Panc1 (cell line): ENCODE measurements around the gene ZNF8. TPM values are rescaled to one million over a fixed set of nuclear protein-coding genes. Genes with fewer than 3 reads are reported as not detected.
A peak's percentile ranks its signal among the peaks of the same experiment; 100 is the strongest.

ENCODE experiments used
- ATAC-seq: fragments of 200-7000 bp; cut with Tn5 transposase; 2 replicates; pipeline ENCODE4 v1.9.1; 2020; ENCODE audit warnings: mild to moderate bottlenecking, moderate library complexity
- BruUV-seq: library from RNA; stranded (reverse); fragments of 400-500 nt; replicated peaks from 2 replicates; lab custom pipeline; 2021; lab: Mats Ljungman, UMichigan
- CTCF ChIA-PET: fragments of 300-600 bp; sonication (Branson Sonifier 250); formaldehyde crosslinking; loops from one replicate; lab custom pipeline; 2022; ENCODE audit warnings: antibody characterized with exemption; lab: Charles Lee
- POLR2A ChIA-PET: fragments of 300-600 bp; sonication (Branson Sonifier 250); formaldehyde crosslinking; loops from one replicate; lab custom pipeline; 2022; ENCODE audit warnings: antibody characterized with exemption; lab: Charles Lee
- DNase-seq: peaks from one replicate; pipeline ENCODE4 v3.0.0-alpha.2; 2010; ENCODE audit warnings: low read depth, low spot score
- H3K27ac ChIP-seq: 2 replicates; pipeline ENCODE4 v1.5.1; 2011; ENCODE audit warnings: mild to moderate bottlenecking, low read length, inconsistent platforms
- H3K27me3 ChIP-seq: fragments of 200-500 bp; sonication (Bioruptor generic); 2 replicates; pipeline ENCODE4 v1.6.0; 2014; ENCODE audit warnings: low read length, inconsistent platforms; ENCODE audit not compliant: control insufficient read depth, insufficient read depth
- H3K36me3 ChIP-seq: fragments of 200-500 bp; sonication (Bioruptor generic); 2 replicates; pipeline ENCODE4 v1.5.1; 2014; ENCODE audit warnings: inconsistent platforms, mild to moderate bottlenecking, low read length, moderate library complexity; ENCODE audit not compliant: control insufficient read depth, insufficient read depth
- H3K4me1 ChIP-seq: 2 replicates; pipeline ENCODE4 v1.5.1; 2011; ENCODE audit warnings: inconsistent platforms, mild to moderate bottlenecking, low read length, moderate library complexity; ENCODE audit not compliant: control insufficient read depth, insufficient read depth
- H3K4me3 ChIP-seq, 2 experiments: 2 replicates each; pipeline ENCODE4 v1.5.1; 2011 to 2012; ENCODE audit warnings: low read depth in 2 of 2, low read length in 2 of 2, mild to moderate bottlenecking in 2 of 2, inconsistent platforms in 1 of 2, moderate library complexity in 1 of 2
- H3K9me3 ChIP-seq: fragments of 200-500 bp; sonication (Bioruptor generic); 2 replicates; pipeline ENCODE4 v1.5.1; 2014; ENCODE audit warnings: low read depth, mild to moderate bottlenecking, inconsistent platforms, low read length, moderate library complexity; ENCODE audit not compliant: control insufficient read depth, insufficient read depth
- CTCF ChIP-seq: fragments of 450-650 bp; IDR thresholded peaks from 2 replicates; pipeline ENCODE4 v1.5.1; 2017; ENCODE audit warnings: mild to moderate bottlenecking
- POLR2AphosphoS5 ChIP-seq: IDR thresholded peaks from 2 replicates; pipeline ENCODE4 v1.6.1; 2012; ENCODE audit warnings: mild to moderate bottlenecking, low read depth, low read length, moderate library complexity
- REST ChIP-seq, 2 experiments: IDR thresholded peaks; 2 replicates each; pipeline ENCODE4 v1.6.1; 2011 to 2012; ENCODE audit warnings: low read depth in 2 of 2, control low read depth in 1 of 2, low read length in 1 of 2, mild to moderate bottlenecking in 1 of 2, moderate library complexity in 1 of 2; ENCODE audit not compliant: insufficient read depth in 1 of 2
- SIN3A ChIP-seq: IDR thresholded peaks from 2 replicates; pipeline ENCODE4 v1.6.1; 2012; ENCODE audit warnings: low read depth, mild to moderate bottlenecking, low read length, moderate library complexity, borderline replicate concordance; ENCODE audit not compliant: insufficient read depth
- TCF7L2 ChIP-seq: IDR thresholded peaks from 2 replicates; pipeline ENCODE4 v1.6.1; 2011; ENCODE audit warnings: mild to moderate bottlenecking, low read depth, low read length, inconsistent platforms
- in situ Hi-C: cut with HindIII; loops from 2 replicates; pipeline ENCODE4 v1.10.0; 2016; ENCODE audit warnings: low sequenced_read_pairs, low pct_unique_long_range_greater_than_20kb
- intact Hi-C: fragments of 100-400 bp; cut with micrococcal nuclease; formaldehyde crosslinking; loops from one replicate; pipeline ENCODE4 v1.10.0; 2022; ENCODE audit not compliant: unreplicated experiment
- total RNA-seq: library from RNA; stranded (reverse); gene quantifications from one replicate; pipeline ENCODE4 v1.2.1, GENCODE V29; 2021; ENCODE audit not compliant: unreplicated experiment

ZNF8 gene
- total RNA-seq, 1 experiment from 2014 or later: 12.6 TPM

- in situ Hi-C loops: no loop called here
- DNase-seq: no peak
- Histone ChIP-seq H3K4me3 (peak overlapping the region; percentile 89 to 95), H3K27ac (peak overlapping the region; percentile 91), H3K9me3 (0 out of 2 replicates have a peak, but pooled peaks cover 6% of the 10 kb centered on the region), H3K4me1 (peaks cover 14% of the 10 kb centered on the region), H3K36me3 (peaks cover 35% of the 10 kb centered on the region), H3K27me3 (no peaks in the 10 kb centered on the region)
- POLR2A ChIA-PET: interaction anchor here (0.6 kb wide), 1 partner anchor 65 kb away, joined by 6 read pairs; no protein-coding TSS in a partner anchor
- intact Hi-C loops: no loop called here
- ATAC-seq: no peak
- CTCF ChIA-PET: interaction anchor here (0.8 kb wide), 1 partner anchor 29 kb away, joined by 3 read pairs; no protein-coding TSS in a partner anchor
- BruUV-seq: no TSS peak
- TF ChIP-seq CTCF: no peak
- TF ChIP-seq TCF7L2: no peak
- TF ChIP-seq REST (IDR thresholded peaks at IDR 0.05; ENCODE audit: insufficient read depth in 1 of 2, low read depth in 2 of 2, low read length in 1 of 2): no peak
- TF ChIP-seq SIN3A: no peak
- TF ChIP-seq POLR2AphosphoS5: no peak
Measured at GRCh38 chr19:58305932-58306323, 27.2 kb downstream of the ZNF8 start.

- in situ Hi-C loops: no loop called here
- Histone ChIP-seq H3K4me1 (peaks cover 14% of the 10 kb centered on the region), H3K27me3 (no peaks in the 10 kb centered on the region), H3K9me3 (peaks cover 6% of the 10 kb centered on the region; the same call in 1 of the 2 replicates), H3K36me3 (peaks cover 48% of the 10 kb centered on the region), H3K27ac (no peak overlapping the region), H3K4me3 (no peak overlapping the region)
- BruUV-seq: no TSS peak
- TF ChIP-seq CTCF: no peak
- no peak for TF ChIP-seq POLR2AphosphoS5
- no peak for TF ChIP-seq SIN3A
- no peak for TF ChIP-seq TCF7L2
- TF ChIP-seq REST (IDR thresholded peaks at IDR 0.05; ENCODE audit: insufficient read depth in 1 of 2, low read depth in 2 of 2, low read length in 1 of 2): no peak
- ATAC-seq (no peak), DNase-seq (no peak)
- POLR2A ChIA-PET: interaction anchor here (0.6 kb wide), 1 partner anchor 20 kb away, joined by 5 read pairs; no protein-coding TSS in a partner anchor
- CTCF ChIA-PET: no interaction called here
- intact Hi-C loops: no loop called here
Measured at GRCh38 chr19:58307736-58308135, 29.0 kb downstream of the ZNF8 start.
